NCI-H2227 (cell line): ENCODE data around the gene GALNT2.

ENCODE experiments used
- DNase-seq: peaks from one replicate; lab custom pipeline; 2025; ENCODE audit not compliant: unreplicated experiment; lab: John Stamatoyannopoulos, UW

Gene GALNT2

GRCh38 chr1:230087028-230087716 lies 20.1 kb downstream of the GALNT2 start:
- no peak for DNase-seq

DNA sequence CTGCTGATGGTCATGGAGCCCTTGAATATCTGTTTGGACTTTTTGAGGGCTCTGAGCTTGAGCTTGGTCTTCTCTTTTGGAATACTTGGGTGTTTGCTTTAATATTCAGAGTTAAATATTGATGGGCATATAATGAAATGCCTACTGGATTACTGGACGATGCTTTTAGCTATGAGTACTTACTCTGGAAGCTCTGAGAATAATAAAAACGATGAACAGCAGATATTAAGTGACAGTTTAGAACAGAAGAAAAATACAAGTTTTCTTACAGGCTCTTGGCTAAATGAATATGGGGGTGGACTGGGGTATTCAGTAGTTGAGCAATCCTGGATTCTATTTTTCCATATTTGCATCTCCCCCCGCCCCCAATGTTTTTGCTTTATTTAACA lies 20.7 kb downstream of the GALNT2 start:
- no peak for DNase-seq

GRCh38 chr1:230090194-230090711 lies 23.2 kb downstream of the GALNT2 start:
- no peak for DNase-seq

DNA sequence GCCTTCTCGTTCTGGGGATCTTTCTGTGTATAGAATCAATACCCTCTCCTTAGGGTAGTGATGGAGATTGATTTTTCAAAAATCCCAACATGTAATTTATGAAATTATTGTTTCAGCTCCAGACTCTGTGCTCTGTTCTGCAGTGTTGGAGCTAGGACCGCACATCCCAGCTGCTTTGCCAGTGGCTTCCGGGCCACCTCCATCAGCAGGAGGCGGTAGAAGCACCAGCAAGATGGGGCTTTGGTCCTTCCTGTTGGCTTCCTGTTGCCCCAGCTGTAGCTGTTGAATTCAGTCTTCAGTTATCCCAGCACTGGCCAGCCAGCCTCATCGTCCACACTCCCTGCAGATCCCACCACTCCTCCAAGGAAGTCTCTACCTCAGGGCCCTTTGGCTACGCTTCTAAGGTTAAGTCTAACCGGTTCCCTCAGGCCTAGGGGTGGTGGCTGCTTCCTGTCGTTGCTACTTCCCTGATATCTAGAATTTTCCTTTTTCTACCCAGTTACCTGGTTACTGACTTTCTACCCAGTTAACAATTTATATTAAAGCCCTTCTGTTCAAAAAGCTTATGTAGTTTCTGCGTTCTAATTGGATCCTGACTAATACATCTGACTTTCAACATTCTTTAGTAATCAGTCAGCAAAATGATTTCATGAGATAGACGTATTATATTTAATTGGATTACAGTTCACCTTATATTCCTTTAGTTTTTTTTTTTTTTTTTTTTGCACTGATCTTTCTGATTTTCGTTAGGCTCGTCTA lies 24.6 kb downstream of the GALNT2 start:
- no peak for DNase-seq

- no peak for DNase-seq
Measured at GRCh38 chr1:230094746-230095145, 27.7 kb downstream of the GALNT2 start.

- DNase-seq, result no peak
Measured at GRCh38 chr1:230095938-230096337, 28.9 kb downstream of the GALNT2 start.

GRCh38 chr1:230097370-230097769 lies 30.3 kb downstream of the GALNT2 start:
- no peak for DNase-seq

DNA sequence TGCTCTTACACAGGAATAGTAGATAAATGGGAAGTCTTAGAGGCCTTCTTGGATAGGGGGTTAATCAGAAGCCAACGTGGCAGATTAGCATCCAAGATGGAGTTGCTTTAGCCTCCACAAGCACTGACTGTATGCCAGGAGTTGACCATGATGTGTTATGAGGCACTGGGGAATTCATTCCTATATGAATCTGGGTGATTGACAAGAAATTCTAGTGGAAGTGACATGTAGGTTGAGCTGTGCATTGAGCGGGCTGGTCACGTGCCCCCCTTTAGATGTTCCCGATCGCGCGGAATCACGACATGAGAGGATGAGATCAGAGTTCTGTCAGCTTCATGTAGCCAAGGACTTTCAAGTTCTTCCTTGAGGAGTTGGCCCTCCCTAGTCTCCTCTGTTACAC lies 31.7 kb downstream of the GALNT2 start:
- DNase-seq, result no peak

DNA sequence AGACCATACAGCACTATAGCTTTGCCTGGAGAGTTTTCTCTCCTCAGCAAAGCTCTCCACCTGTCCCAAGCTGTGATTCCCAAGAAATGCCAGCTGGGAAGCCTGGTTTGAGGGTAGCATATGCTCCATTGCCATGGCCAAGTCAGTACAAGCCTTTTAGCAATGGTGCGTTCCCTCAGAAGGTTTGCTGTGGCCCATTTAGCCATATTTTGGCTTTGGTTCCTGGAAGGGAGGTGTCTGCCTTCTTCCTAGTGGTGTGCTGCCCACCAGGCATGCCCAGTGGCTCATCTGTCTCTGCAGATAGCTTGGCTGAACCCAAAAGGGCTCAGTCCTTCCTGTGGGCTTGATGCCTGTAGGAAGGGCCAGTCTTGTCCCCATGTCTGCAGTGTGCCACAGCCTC lies 32.4 kb downstream of the GALNT2 start:
- no peak for DNase-seq

DNA sequence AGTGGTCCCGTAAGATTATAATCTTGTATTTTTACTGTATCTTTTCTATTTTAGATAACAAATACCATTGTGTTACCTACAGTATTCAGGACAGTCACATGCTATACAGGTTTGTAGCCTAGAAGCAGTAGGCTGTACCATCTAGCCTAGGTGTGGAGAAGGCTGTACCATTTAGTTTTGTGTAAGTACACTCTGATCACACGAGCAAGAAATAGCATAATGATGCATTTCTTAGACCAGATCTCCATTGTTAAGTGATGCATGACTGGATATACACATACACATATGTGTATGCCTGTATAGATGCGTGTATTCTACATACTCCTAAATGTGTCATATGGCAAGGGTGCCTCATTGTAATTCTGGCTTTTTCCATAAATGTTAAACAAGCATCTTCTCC lies 33.9 kb downstream of the GALNT2 start:
- DNase-seq, result no peak

- DNase-seq, result no peak
Measured at GRCh38 chr1:230101556-230101955, 34.5 kb downstream of the GALNT2 start.

- no peak for DNase-seq
Measured at GRCh38 chr1:230102046-230102445, 35.0 kb downstream of the GALNT2 start.

DNA sequence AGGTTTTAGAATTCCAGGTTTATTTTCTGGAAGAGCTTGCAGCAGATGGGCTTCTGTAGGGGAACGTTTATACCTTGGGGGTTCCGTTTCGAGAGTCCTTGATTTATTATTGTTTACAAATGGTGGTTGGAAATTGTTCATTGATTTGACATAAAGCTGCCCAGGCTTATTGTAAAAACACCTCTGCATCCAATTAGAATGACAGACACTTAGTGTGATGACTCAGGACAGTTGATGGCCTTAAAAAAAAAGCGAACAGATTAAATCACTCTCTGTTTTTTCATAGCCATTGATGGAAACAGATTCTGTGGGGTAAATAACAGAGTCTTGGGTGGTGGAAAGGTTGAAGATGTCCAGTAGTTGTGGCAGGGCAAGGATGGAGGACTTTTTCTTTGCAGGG lies 35.4 kb downstream of the GALNT2 start:
- DNase-seq, result no peak

GRCh38 chr1:230103306-230104173 lies 36.5 kb downstream of the GALNT2 start:
- DNase-seq, result peak; percentile 75

DNA sequence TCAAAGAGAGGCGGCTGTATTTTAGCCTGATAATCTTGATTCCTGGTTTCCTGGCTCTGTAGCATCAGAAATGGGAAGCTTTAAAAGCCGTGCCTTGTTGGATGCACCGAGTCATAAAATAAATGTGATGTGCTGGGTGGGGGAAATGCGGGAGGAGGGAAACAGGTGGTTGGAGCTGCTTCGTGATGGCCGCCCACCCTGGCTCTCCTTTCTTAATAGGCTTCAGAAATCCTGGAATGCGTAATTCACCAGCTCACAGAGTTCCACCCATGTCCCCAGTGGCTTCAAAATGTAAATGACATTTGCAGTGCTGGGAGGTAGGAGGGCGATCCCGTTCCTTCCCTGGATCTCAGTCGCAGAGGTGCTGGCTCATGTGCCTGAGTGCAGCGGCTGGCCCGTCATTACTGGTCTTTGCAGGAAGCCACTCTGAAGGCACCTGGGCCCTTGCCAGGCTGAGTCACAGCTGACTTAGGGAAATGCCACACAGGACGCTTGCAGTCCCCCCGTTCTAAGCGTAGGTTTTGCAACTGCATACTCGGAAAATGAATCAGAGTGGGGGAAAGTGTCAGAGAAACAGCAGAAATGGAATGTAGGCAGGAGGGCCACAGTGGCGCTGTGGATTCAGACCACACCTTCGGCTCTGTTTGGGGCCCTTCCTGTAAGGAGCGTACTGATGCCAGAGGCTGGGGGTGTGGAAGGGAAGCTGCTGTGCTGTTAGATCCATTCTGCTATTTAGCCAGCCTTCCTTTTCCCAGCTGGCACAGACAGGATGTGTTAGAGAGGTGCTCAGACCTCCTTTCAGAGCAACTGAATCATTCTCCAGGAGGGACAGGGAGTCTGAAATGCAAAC lies 37.6 kb downstream of the GALNT2 start:
- peak; percentile 44 for DNase-seq

DNA sequence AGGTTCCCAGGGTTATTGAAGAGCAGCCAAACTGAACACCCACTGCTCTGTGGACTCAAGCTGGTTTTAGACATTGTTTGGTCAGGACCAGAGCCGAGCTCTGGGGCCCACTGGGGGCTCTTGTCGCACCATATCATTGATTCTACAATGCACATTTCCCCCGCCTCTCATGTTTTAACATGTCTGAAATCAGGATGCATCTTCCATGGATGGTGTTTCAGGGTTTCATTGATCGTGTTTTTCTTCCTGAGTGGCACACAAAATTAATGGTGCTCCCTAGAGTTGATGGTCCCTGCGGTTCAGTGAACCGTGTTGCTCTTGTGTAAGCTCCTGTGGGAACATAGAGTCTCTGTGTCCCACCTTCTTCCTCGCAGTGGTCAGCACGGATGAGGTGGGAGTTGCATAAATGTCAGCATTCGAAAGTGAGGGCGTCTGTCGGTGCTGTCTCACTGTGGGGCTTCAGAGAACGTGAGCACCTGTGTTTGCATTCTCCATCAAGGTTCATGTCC lies 38.3 kb downstream of the GALNT2 start:
- no peak for DNase-seq

- no peak for DNase-seq
Measured at GRCh38 chr1:230105754-230106625, 39.0 kb downstream of the GALNT2 start.

GRCh38 chr1:230107941-230108340 lies 40.9 kb downstream of the GALNT2 start:
- no peak for DNase-seq

DNA sequence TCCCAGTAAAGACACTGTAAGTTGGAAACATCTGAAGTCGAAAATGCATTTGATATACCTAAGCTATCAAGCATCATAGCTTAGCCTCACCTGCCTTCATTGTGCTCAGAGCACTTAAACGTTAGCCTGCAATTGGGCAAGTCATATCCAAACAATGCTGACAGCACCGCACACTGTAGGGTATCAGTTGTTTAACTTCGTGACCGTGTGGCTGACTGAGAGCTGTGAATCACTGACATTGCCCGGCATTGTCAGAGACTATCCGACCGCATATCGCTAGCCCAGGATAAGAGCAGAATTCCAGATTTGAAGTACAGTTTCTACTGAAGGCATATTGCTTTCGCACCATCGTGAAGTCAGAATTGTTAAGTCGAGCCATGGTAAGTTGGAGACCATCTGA lies 41.5 kb downstream of the GALNT2 start:
- DNase-seq, result no peak
